DND-41 (cell line): Measurements from ENCODE around the gene LOXL3.

Experiments
- ATAC-seq: fragments of 200-7000 bp; cut with Tn5 transposase; 3 replicates; pipeline ENCODE4 v1.9.1; 2021; ENCODE audit warnings: low read depth; ENCODE audit not compliant: insufficient read depth
- DNase-seq: peaks from one replicate; pipeline ENCODE4 v3.0.0-alpha.2; 2020
- H2AFZ ChIP-seq: 2 replicates; pipeline ENCODE4 v1.6.0; 2012; ENCODE audit warnings: low read depth, low read length
- H3K27ac ChIP-seq: 2 replicates; pipeline ENCODE4 v1.5.1; 2012; ENCODE audit warnings: low read length, inconsistent platforms
- H3K27me3 ChIP-seq: fragments of 200-600 bp; sonication (generic); 2 replicates; pipeline ENCODE4 v1.6.0; 2012; ENCODE audit warnings: low read length, mild to moderate bottlenecking, inconsistent platforms; ENCODE audit not compliant: insufficient read depth, poor library complexity
- H3K36me3 ChIP-seq: 2 replicates; pipeline ENCODE4 v1.5.1; 2012; ENCODE audit warnings: low read length, inconsistent platforms; ENCODE audit not compliant: insufficient read depth
- H3K4me1 ChIP-seq: 2 replicates; pipeline ENCODE4 v1.5.1; 2012; ENCODE audit warnings: mild to moderate bottlenecking, low read length; ENCODE audit not compliant: insufficient read depth
- H3K4me2 ChIP-seq: 2 replicates; pipeline ENCODE4 v1.6.0; 2012; ENCODE audit warnings: mild to moderate bottlenecking, moderate library complexity, low read length, inconsistent platforms; ENCODE audit not compliant: insufficient read depth
- H3K4me3 ChIP-seq, 2 experiments: fragments of 200-600 bp in 1 of 2; shearing (Covaris generic) in 1 of 2; 2 replicates each; pipeline ENCODE4 v1.5.1; 2012 to 2016; ENCODE audit warnings: inconsistent platforms in 2 of 2, low read length in 2 of 2, mild to moderate bottlenecking in 2 of 2, low read depth in 1 of 2, moderate library complexity in 1 of 2
- H3K79me2 ChIP-seq: 2 replicates; pipeline ENCODE4 v1.6.0; 2012; ENCODE audit warnings: low read length, inconsistent platforms; ENCODE audit not compliant: insufficient read depth
- H3K9ac ChIP-seq: 2 replicates; pipeline ENCODE4 v1.6.0; 2012; ENCODE audit warnings: low read depth, mild to moderate bottlenecking, inconsistent platforms, low read length, moderate library complexity
- H3K9me3 ChIP-seq: 2 replicates; pipeline ENCODE4 v1.5.1; 2012; ENCODE audit warnings: low read length, moderate library complexity, mild to moderate bottlenecking, inconsistent platforms; ENCODE audit not compliant: insufficient read depth, severe bottlenecking
- H4K20me1 ChIP-seq: 2 replicates; pipeline ENCODE4 v1.6.0; 2012; ENCODE audit warnings: low read length; ENCODE audit not compliant: insufficient read depth
- EZH2 ChIP-seq: IDR thresholded peaks from 3 replicates; pipeline ENCODE4 v1.6.1; 2012; ENCODE audit warnings: borderline replicate concordance, low read depth, mild to moderate bottlenecking, moderate library complexity, low read length, inconsistent platforms; ENCODE audit not compliant: severe bottlenecking
- TF ChIP-seq, protein P1 (sequence below): IDR thresholded peaks from 2 replicates; pipeline ENCODE4 v1.5.1; 2012; ENCODE audit warnings: borderline replicate concordance, low read length, moderate library complexity, mild to moderate bottlenecking; ENCODE audit not compliant: poor library complexity, severe bottlenecking; ENCODE audit errors: extremely low read depth

The LOXL3 gene

GRCh38 chr2:74515981-74516633, 37.6 kb downstream of the LOXL3 start:
- Histone ChIP-seq H3K9me3 (no peaks in the 10 kb centered on the region), H3K27ac (no peak overlapping the region), H3K4me3 (no peak overlapping the region), H3K4me1 (peaks cover 7% of the 10 kb centered on the region; the same call in 1 of the 2 replicates), H3K36me3 (no peaks in the 10 kb centered on the region), H3K27me3 (peaks cover 28% of the 10 kb centered on the region), H2AFZ (no peak overlapping the region), H3K79me2 (no peaks in the 10 kb centered on the region), H3K9ac (no peak overlapping the region), H4K20me1 (no peaks in the 10 kb centered on the region), H3K4me2 (no peak overlapping the region)
- DNase-seq (no peak), ATAC-seq (no peak)
- TF ChIP-seq EZH2, result no peak
- TF ChIP-seq, protein P1, sequence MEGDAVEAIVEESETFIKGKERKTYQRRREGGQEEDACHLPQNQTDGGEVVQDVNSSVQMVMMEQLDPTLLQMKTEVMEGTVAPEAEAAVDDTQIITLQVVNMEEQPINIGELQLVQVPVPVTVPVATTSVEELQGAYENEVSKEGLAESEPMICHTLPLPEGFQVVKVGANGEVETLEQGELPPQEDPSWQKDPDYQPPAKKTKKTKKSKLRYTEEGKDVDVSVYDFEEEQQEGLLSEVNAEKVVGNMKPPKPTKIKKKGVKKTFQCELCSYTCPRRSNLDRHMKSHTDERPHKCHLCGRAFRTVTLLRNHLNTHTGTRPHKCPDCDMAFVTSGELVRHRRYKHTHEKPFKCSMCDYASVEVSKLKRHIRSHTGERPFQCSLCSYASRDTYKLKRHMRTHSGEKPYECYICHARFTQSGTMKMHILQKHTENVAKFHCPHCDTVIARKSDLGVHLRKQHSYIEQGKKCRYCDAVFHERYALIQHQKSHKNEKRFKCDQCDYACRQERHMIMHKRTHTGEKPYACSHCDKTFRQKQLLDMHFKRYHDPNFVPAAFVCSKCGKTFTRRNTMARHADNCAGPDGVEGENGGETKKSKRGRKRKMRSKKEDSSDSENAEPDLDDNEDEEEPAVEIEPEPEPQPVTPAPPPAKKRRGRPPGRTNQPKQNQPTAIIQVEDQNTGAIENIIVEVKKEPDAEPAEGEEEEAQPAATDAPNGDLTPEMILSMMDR, result no peak

GRCh38 chr2:74515271-74515980, 38.3 kb downstream of the LOXL3 start:
- H3K4me1 ChIP-seq, result peaks cover 7% of the 10 kb centered on the region; the same call in 1 of the 2 replicates
- no peak for TF ChIP-seq EZH2
- TF ChIP-seq, protein P1, result no peak
- DNase-seq (no peak), ATAC-seq (no peak)
- no peak overlapping the region for H2AFZ ChIP-seq
- no peak overlapping the region for H3K9ac ChIP-seq
- H3K4me3 ChIP-seq, result no peak overlapping the region
- no peak overlapping the region for H3K27ac ChIP-seq
- no peaks in the 10 kb centered on the region for H3K9me3 ChIP-seq
- peaks cover 28% of the 10 kb centered on the region for H3K27me3 ChIP-seq
- no peaks in the 10 kb centered on the region for H3K36me3 ChIP-seq
- no peak overlapping the region for H3K4me2 ChIP-seq
- H4K20me1 ChIP-seq, result no peaks in the 10 kb centered on the region
- no peaks in the 10 kb centered on the region for H3K79me2 ChIP-seq

DNA sequence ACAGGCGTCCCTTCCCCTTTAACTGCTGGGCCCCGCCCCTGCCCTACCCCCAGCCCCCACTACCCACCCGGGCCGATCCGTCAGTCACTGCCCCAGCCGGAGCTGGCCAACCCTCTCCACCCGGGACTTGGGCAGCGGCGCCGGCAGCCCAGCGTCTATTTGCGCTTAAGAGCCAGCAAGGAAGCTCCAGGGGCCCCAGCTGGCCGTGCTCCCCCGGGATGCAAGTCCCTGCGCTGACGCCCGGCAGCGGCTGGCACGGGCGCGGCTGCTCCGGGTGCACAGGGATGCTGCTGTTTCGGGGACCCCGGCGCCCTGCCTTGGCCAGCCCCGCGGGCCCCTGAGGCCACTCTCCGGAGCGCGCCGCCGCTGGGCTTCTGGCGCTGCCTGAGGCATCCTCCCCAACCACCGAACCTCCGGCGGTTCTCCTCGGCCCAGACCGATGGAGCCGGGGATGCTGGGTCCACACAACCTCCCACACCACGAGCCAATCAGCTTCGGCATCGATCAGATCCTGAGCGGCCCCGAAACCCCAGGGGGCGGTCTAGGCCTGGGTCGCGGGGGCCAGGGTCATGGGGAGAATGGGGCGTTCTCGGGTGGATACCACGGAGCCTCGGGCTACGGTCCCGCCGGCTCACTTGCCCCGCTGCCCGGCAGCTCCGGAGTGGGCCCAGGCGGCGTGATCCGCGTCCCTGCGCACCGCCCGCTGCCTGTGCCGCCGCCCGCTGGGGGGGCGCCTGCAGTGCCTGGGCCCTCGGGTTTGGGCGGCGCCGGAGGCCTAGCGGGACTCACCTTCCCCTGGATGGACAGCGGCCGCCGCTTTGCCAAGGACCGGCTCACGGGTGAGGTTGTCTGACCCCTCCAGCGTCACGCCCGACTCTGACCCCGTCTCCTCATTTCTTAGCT, 39.1 kb downstream of the LOXL3 start, which contains the start of gene TLX2:
TLX2 (plus strand) TSS at position 83 of the 903 bp plus-strand sequence; CDS start at position 440, 357 bp downstream.
- Histone ChIP-seq H3K4me3 (no peak within 1 kb of the TSS), H3K27ac (no peak within 1 kb of the TSS), H3K9ac (no peak within 1 kb of the TSS), H3K36me3 (no peaks in the 10 kb centered on the region), H4K20me1 (no peaks in the 10 kb centered on the region), H2AFZ (no peak within 1 kb of the TSS; the same call in 1 of the 2 replicates), H3K4me2 (peak within 1 kb of the TSS; percentile 17; the same call in 1 of the 2 replicates), H3K9me3 (no peaks in the 10 kb centered on the region), H3K27me3 (peaks cover 28% of the 10 kb centered on the region), H3K79me2 (no peaks in the 10 kb centered on the region), H3K4me1 (peaks cover 7% of the 10 kb centered on the region; the same call in 1 of the 2 replicates)
- no peak for DNase-seq
- TF ChIP-seq, protein P1, result no peak
- no peak for TF ChIP-seq EZH2
- ATAC-seq, result no peak
